A673 (cell line): ENCODE data around the gene MIEN1. TPM values are rescaled to one million over a fixed set of nuclear protein-coding genes. Genes with fewer than 3 reads are reported as not detected.

Experiments used
- BruUV-seq: library from RNA; stranded (reverse); fragments of 400-500 nt; replicated peaks from 2 replicates; lab custom pipeline; 2021; lab: Mats Ljungman, UMichigan
- CTCF ChIA-PET: fragments of 300-600 bp; sonication (Branson Sonifier 250); formaldehyde crosslinking; loops from one replicate; lab custom pipeline; 2022; ENCODE audit warnings: antibody characterized with exemption; lab: Charles Lee
- POLR2A ChIA-PET: fragments of 300-600 bp; sonication (Branson Sonifier 250); formaldehyde crosslinking; loops from one replicate; lab custom pipeline; 2022; ENCODE audit warnings: antibody characterized with exemption; ENCODE audit not compliant: low non-redundant PET; lab: Charles Lee
- DNase-seq: peaks from one replicate; pipeline ENCODE4 v3.0.0-alpha.2; 2015; ENCODE audit warnings: low spot score
- H3K27ac ChIP-seq: fragments of 200-600 bp; sonication (generic); 2 replicates; pipeline ENCODE4 v1.5.1; 2016; ENCODE audit warnings: mixed run types, low read depth, mild to moderate bottlenecking, mixed read lengths, antibody characterized with exemption, low read length; ENCODE audit not compliant: poor library complexity, severe bottlenecking
- H3K27me3 ChIP-seq: fragments of 200-600 bp; sonication (generic); replicated peaks from 2 replicates; pipeline ENCODE4 v1.6.1; 2017; ENCODE audit warnings: mixed run types, low read depth, mild to moderate bottlenecking, mixed read lengths, antibody characterized with exemption, low read length; ENCODE audit not compliant: insufficient read depth, poor library complexity
- H3K36me3 ChIP-seq: fragments of 200-600 bp; sonication (generic); 2 replicates; pipeline ENCODE4 v1.6.1; 2016; ENCODE audit warnings: mixed run types, mild to moderate bottlenecking, mixed read lengths, antibody characterized with exemption, low read length; ENCODE audit not compliant: insufficient read depth, poor library complexity, severe bottlenecking
- H3K4me1 ChIP-seq: fragments of 200-600 bp; sonication (generic); 2 replicates; pipeline ENCODE4 v1.6.1; 2017; ENCODE audit warnings: mixed run types, mild to moderate bottlenecking, mixed read lengths, antibody characterized with exemption, low read length; ENCODE audit not compliant: insufficient read depth, poor library complexity, severe bottlenecking
- H3K4me3 ChIP-seq: fragments of 200-600 bp; sonication (generic); 2 replicates; pipeline ENCODE4 v1.5.1; 2016; ENCODE audit warnings: low read depth, mixed run types, mild to moderate bottlenecking, mixed read lengths, low read length; ENCODE audit not compliant: poor library complexity, severe bottlenecking
- H3K9me3 ChIP-seq: fragments of 200-600 bp; sonication (generic); 2 replicates; pipeline ENCODE4 v1.6.1; 2016; ENCODE audit warnings: mixed run types, low read depth, mild to moderate bottlenecking, mixed read lengths, antibody characterized with exemption, low read length; ENCODE audit not compliant: poor library complexity, severe bottlenecking
- EZH2 ChIP-seq: fragments of 200-600 bp; sonication (generic); IDR thresholded peaks from 2 replicates; pipeline ENCODE4 v1.6.1; 2017; ENCODE audit warnings: borderline replicate concordance, low read depth, mild to moderate bottlenecking, mixed read lengths, antibody characterized with exemption, low read length; ENCODE audit not compliant: poor library complexity, severe bottlenecking
- intact Hi-C: fragments of 100-400 bp; cut with micrococcal nuclease; formaldehyde crosslinking; loops from one replicate; pipeline ENCODE4 v1.10.0; 2022; ENCODE audit not compliant: unreplicated experiment
- total RNA-seq: library from RNA; stranded (reverse); gene quantifications from 2 replicates; pipeline ENCODE4 v1.2.3, GENCODE V29; 2021
- TF ChIP-seq, protein P1 (sequence below): fragments of 300-800, 200-600 bp; sonication (generic); conservative IDR thresholded peaks from 2 replicates; pipeline ENCODE4 v1.5.1; 2017; ENCODE audit warnings: low read depth, mild to moderate bottlenecking, antibody characterized with exemption, low read length, moderate library complexity, mixed read lengths

MIEN1 gene
- total RNA-seq, 1 experiment from 2014 or later, result 30.5 TPM

DNA sequence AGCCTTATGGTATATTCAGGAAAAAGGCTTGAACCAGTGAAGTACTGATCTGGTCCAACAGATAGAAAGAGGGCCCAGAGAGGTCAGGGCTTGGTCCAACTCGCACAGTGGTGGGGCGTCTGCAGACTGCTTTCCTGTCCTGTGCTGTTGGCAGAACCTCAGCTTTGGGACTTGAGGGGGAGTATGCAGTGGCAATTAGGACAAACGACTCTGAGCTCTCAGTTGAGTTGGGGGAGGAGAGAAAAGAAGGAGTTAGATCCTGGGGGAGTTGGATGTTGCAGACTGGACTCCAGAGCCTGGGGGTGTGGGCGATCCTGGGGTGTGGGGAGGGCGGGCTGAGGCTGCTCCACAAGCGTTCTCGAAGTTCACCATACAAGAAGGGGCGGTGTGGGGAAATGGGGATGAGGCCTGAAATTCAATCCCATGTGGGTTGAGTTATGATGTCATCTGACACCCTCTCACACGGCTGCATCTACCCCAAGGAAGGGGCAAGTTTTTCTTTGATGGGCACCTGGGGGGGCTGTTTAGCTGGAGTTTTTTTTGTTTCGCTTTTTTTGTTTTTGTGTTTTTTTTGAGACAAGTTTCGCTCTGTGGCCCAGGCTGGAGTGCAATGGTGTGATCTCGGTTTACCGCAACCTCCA is 22.0 kb upstream of the MIEN1 start:
- no peak for TF ChIP-seq EZH2
- TF ChIP-seq, protein P1, sequence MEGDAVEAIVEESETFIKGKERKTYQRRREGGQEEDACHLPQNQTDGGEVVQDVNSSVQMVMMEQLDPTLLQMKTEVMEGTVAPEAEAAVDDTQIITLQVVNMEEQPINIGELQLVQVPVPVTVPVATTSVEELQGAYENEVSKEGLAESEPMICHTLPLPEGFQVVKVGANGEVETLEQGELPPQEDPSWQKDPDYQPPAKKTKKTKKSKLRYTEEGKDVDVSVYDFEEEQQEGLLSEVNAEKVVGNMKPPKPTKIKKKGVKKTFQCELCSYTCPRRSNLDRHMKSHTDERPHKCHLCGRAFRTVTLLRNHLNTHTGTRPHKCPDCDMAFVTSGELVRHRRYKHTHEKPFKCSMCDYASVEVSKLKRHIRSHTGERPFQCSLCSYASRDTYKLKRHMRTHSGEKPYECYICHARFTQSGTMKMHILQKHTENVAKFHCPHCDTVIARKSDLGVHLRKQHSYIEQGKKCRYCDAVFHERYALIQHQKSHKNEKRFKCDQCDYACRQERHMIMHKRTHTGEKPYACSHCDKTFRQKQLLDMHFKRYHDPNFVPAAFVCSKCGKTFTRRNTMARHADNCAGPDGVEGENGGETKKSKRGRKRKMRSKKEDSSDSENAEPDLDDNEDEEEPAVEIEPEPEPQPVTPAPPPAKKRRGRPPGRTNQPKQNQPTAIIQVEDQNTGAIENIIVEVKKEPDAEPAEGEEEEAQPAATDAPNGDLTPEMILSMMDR, result no peak

DNA sequence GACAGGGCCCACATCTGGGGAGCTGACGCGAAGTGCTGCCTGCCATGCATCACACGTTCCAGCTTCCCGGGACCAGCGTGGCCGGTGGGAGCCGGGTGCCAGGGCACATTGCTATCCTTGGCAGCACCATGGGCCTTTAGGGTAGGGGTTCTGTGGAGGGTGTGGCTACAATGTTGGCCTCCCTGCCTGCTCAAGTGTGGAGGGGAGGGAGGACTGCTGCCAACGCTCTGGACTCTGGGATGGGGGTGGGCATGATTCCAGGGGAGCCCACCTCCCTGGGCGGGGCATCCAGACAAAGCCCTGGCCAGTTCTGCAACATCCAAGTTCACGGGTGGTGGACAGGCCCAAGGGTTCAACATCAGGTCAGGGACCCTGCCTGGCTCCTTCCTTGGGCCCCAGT is 21.3 kb upstream of the MIEN1 start:
- BruUV-seq, result no TSS peak
- H3K9me3 ChIP-seq, result no peaks in the 10 kb centered on the region
- ChIA-PET POLR2A (no interaction called here), CTCF (interaction anchor here (0.6 kb wide), 1 partner anchor 342 kb away, joined by 6 read pairs; no protein-coding TSS in a partner anchor)
- H3K27ac ChIP-seq, result no peak overlapping the region
- TF ChIP-seq, protein P1, result no peak
- TF ChIP-seq EZH2, result no peak
- no peaks in the 10 kb centered on the region for H3K4me1 ChIP-seq
- H3K36me3 ChIP-seq, result no peaks in the 10 kb centered on the region
- DNase-seq, result no peak
- intact Hi-C loops, result loop anchor here (5.0 kb wide), 1 partner anchor 129 kb away; no protein-coding TSS in a partner anchor
- H3K4me3 ChIP-seq, result no peak overlapping the region
- no peaks in the 10 kb centered on the region for H3K27me3 ChIP-seq

More for the DNA sequence above, 22.0 kb upstream of the MIEN1 start:
- H3K4me1 ChIP-seq, result no peaks in the 10 kb centered on the region
- H3K36me3 ChIP-seq, result no peaks in the 10 kb centered on the region
- no peaks in the 10 kb centered on the region for H3K9me3 ChIP-seq
- no peak for DNase-seq
- POLR2A ChIA-PET, result no interaction called here
- no peak overlapping the region for H3K4me3 ChIP-seq
- H3K27ac ChIP-seq, result no peak overlapping the region
- CTCF ChIA-PET, result interaction anchor here (0.6 kb wide), 1 partner anchor 343 kb away, joined by 6 read pairs; no protein-coding TSS in a partner anchor
- no peaks in the 10 kb centered on the region for H3K27me3 ChIP-seq
- BruUV-seq, result no TSS peak
- intact Hi-C loops, result loop anchor here (5.0 kb wide), 1 partner anchor 130 kb away; no protein-coding TSS in a partner anchor

DNA sequence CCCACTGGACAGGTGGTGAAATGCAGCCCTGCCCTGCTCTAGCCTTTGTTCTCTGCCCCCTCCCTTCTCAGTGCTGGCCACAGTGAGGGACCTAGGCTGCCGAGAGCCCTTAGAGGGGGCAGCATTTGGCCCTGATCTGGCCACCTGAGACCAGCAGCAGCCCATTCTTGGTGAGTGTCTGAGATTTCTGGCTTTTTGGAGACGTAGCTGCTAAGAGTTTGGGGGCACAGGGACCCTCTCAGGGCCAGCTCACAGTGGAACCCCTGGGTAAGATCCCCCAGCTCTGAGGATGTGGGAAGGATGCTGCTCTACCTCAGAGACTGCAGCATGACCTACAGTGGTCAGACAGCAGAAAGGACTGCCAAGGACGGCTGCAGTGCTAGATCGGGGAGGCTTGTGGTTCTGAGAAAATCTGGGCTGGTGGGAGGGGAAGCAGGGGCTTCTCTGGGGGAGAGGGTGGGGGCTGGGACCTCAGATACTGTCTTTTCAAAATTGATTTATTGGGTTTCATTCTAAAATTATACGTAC is 20.7 kb upstream of the MIEN1 start:
- no peak for DNase-seq
- intact Hi-C loops, result loop anchor here (5.0 kb wide), 1 partner anchor 129 kb away; no protein-coding TSS in a partner anchor
- no TSS peak for BruUV-seq
- POLR2A ChIA-PET, result no interaction called here
- H3K4me1 ChIP-seq, result no peaks in the 10 kb centered on the region
- no peak overlapping the region for H3K27ac ChIP-seq
- no peak for TF ChIP-seq EZH2
- TF ChIP-seq, protein P1, result no peak
- no peak overlapping the region for H3K4me3 ChIP-seq
- H3K9me3 ChIP-seq, result no peaks in the 10 kb centered on the region
- no peaks in the 10 kb centered on the region for H3K36me3 ChIP-seq
- CTCF ChIA-PET, result no interaction called here
- H3K27me3 ChIP-seq, result no peaks in the 10 kb centered on the region
